Colonic mucosa (tissue), 4 donors: ENCODE data around the gene MTR. TPM values are rescaled to one million over a fixed set of nuclear protein-coding genes. Genes with fewer than 3 reads are reported as not detected.

Source experiments
- DNase-seq: peaks from one replicate; pipeline ENCODE4 v3.0.0-alpha.2; 2020
- H3K27ac ChIP-seq: fragments of 200-600 bp; one replicate; pipeline ENCODE4 v1.8.0; 2021
- H3K27me3 ChIP-seq: fragments of 200-600 bp; one replicate; pipeline ENCODE4 v1.8.0; 2021
- H3K36me3 ChIP-seq: fragments of 200-600 bp; one replicate; pipeline ENCODE4 v1.8.0; 2021
- H3K4me1 ChIP-seq: fragments of 200-600 bp; one replicate; pipeline ENCODE4 v1.8.0; 2021; ENCODE audit warnings: mild to moderate bottlenecking
- H3K4me3 ChIP-seq: fragments of 200-600 bp; one replicate; pipeline ENCODE4 v1.8.0; 2021
- H3K9ac ChIP-seq, 2 donors: one replicate each; pipeline ENCODE4 v1.7.0; 2013; ENCODE audit warnings: control low read depth in 2 of 2, low read depth in 2 of 2, low read length in 2 of 2
- H3K9me3 ChIP-seq: fragments of 200-600 bp; one replicate; pipeline ENCODE4 v1.8.0; 2021
- intact Hi-C: fragments of 100-400 bp; cut with DNase I; formaldehyde crosslinking; loops from one replicate; pipeline ENCODE4 v1.14.1; 2022
- total RNA-seq, 2 donors: library from RNA; stranded (reverse); fragmentation: NEBNext Ultra II Directional in 1 of 2; extraction: Animal tissue kit (Norgen Biotek cat#: 25700) in 1 of 2; gene quantifications; one replicate each; pipeline ENCODE4 v1.2.1, GENCODE V29; 2021
- TF ChIP-seq, protein P1 (sequence below): fragments of 200-600 bp; IDR thresholded peaks from one replicate; pipeline ENCODE4 v1.8.0; 2022; ENCODE audit warnings: antibody characterized with exemption, mild to moderate bottlenecking
- donor health status: healthy.
- donor health status: DM: no; HTN: no; CAD: no.
- donor health status: DM: no; HTN: no; CAD: no.

Gene MTR
- total RNA-seq, 2 donors from 2014 or later: 20.5 to 24.4 TPM

DNA sequence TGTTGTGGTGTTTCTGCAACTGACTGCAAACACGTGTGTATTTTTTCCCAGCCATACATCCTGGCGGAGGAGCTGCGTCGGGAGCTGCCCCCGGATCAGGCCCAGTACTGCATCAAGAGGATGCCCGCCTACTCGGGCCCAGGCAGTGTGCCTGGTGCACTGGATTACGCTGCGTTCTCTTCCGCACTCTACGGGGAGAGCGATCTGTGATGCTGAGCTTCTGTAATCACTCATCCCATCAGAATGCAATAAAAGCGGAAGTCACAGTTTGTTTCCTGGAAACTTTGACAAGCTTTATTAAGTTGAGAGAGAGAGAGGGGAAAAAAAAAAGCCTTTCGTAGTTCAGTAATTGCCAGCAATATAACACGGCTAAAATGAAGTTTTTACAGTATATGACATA lies 32.7 kb upstream of the MTR start:
- Histone ChIP-seq H3K4me1 (no peaks in the 10 kb centered on the region), H3K36me3 (no peaks in the 10 kb centered on the region), H3K27ac (no peak overlapping the region), H3K9ac (no peak overlapping the region), H3K27me3 (no peaks in the 10 kb centered on the region), H3K4me3 (no peak overlapping the region), H3K9me3 (no peaks in the 10 kb centered on the region)
- no peak for DNase-seq
- intact Hi-C loops: loop anchor here (10.0 kb wide), 1 partner anchor 158 kb away; the partner anchor contains the start of gene HEATR1
- TF ChIP-seq, protein P1, sequence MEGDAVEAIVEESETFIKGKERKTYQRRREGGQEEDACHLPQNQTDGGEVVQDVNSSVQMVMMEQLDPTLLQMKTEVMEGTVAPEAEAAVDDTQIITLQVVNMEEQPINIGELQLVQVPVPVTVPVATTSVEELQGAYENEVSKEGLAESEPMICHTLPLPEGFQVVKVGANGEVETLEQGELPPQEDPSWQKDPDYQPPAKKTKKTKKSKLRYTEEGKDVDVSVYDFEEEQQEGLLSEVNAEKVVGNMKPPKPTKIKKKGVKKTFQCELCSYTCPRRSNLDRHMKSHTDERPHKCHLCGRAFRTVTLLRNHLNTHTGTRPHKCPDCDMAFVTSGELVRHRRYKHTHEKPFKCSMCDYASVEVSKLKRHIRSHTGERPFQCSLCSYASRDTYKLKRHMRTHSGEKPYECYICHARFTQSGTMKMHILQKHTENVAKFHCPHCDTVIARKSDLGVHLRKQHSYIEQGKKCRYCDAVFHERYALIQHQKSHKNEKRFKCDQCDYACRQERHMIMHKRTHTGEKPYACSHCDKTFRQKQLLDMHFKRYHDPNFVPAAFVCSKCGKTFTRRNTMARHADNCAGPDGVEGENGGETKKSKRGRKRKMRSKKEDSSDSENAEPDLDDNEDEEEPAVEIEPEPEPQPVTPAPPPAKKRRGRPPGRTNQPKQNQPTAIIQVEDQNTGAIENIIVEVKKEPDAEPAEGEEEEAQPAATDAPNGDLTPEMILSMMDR: no peak

DNA sequence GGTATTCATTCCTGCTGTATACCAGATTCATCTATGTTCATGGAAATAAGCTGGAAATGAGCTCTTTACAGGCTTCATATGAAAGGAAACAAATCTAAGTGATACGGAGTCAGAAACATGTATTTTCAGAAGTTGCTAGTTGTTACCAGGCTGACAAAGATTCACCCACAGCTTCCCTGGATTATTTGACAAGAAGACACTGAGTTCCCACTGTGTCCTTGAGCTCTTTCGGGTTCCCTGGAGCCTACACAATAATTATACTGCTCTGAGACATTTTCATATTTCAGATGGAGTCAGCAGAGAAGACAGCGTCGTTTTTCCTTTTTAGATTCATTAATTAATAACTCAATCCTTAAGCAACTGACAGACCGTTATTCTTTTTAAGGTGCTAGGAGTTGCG lies 29.3 kb upstream of the MTR start:
- intact Hi-C loops: loop anchor here (10.0 kb wide), 1 partner anchor 161 kb away; the partner anchor contains the start of gene HEATR1
- Histone ChIP-seq H3K36me3 (no peaks in the 10 kb centered on the region), H3K9ac (no peak overlapping the region), H3K9me3 (no peaks in the 10 kb centered on the region), H3K27ac (no peak overlapping the region), H3K4me1 (no peaks in the 10 kb centered on the region), H3K4me3 (no peak overlapping the region), H3K27me3 (no peaks in the 10 kb centered on the region)
- TF ChIP-seq, protein P1: no peak
- DNase-seq: no peak

DNA sequence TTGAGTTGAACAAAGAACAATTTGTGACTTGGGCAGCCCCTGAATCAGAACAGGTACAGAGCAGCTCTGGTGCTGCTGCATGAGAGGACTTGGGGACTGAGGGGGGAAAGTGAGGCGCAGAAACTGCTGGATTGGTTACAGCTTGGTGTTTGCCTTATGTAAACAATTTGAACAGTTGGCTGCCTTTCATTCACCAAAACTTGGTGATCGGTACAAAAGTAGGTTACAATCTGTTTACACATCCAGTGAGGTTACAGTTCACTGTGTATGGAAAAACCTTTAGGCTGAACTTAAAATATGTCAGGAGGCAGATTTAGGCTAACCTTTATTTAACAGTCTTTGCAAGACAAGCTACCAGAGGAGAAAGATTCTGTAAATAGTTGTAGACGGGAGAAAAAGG lies 28.6 kb upstream of the MTR start:
- H3K36me3 ChIP-seq: no peaks in the 10 kb centered on the region
- no peak for DNase-seq
- H3K27ac ChIP-seq: no peak overlapping the region
- H3K27me3 ChIP-seq: no peaks in the 10 kb centered on the region
- TF ChIP-seq, protein P1: no peak
- no peaks in the 10 kb centered on the region for H3K4me1 ChIP-seq
- H3K4me3 ChIP-seq: no peak overlapping the region
- H3K9me3 ChIP-seq: no peaks in the 10 kb centered on the region
- intact Hi-C loops: loop anchor here (10.0 kb wide), 1 partner anchor 162 kb away; the partner anchor contains the start of gene HEATR1
- H3K9ac ChIP-seq: no peak overlapping the region

DNA sequence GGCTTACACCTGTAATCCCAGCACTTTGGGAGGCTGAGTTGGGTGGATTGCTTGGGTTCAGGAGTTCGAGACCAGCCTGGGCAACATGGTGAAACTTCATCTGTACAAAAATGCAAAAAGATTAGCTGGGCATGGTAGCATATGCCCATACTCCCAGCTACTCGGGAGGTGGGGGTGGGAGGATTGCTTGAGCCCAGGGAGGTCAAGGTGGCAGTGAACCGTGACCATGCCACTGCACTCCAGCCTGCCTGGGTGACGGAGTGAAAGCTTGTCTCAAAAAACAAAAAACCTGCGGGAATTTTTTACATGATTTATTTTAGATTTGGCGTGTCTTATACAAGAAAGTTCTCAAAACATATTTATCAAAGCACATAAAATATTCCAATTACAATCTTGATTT lies 27.8 kb upstream of the MTR start:
- intact Hi-C loops: loop anchor here (10.0 kb wide), 1 partner anchor 162 kb away; the partner anchor contains the start of gene HEATR1
- Histone ChIP-seq H3K9me3 (no peaks in the 10 kb centered on the region), H3K4me3 (no peak overlapping the region), H3K9ac (no peak overlapping the region), H3K27ac (no peak overlapping the region), H3K36me3 (no peaks in the 10 kb centered on the region), H3K27me3 (no peaks in the 10 kb centered on the region), H3K4me1 (no peaks in the 10 kb centered on the region)
- TF ChIP-seq, protein P1: no peak
- DNase-seq: no peak

DNA sequence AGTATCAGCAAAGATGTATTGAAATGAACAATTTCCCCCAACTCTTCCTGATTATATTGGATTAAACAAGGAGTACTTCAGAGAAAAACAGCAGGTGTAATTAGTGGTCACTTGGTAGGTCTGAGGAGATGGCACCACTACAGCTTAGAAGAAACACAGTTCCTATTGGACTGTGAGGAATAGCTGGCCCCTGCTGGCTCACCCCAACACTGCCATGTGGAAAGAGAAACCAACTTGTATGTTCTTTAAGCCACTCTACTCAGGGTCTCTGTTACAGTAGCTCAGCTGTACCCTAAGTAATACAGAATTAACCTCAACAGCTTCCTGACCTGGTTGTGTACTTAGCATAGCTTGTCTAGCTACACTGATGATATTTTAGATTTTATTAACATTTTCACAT lies 26.5 kb upstream of the MTR start:
- intact Hi-C loops: loop anchor here (10.0 kb wide), 1 partner anchor 164 kb away; the partner anchor contains the start of gene HEATR1
- TF ChIP-seq, protein P1: no peak
- Histone ChIP-seq H3K4me1 (no peaks in the 10 kb centered on the region), H3K27me3 (no peaks in the 10 kb centered on the region), H3K4me3 (no peak overlapping the region), H3K9me3 (no peaks in the 10 kb centered on the region), H3K9ac (no peak overlapping the region), H3K36me3 (no peaks in the 10 kb centered on the region), H3K27ac (no peak overlapping the region)
- DNase-seq: no peak
